Hepatocyte (in vitro differentiated cells): ENCODE data around the gene USP2. TPM values are rescaled to one million over a fixed set of nuclear protein-coding genes. Genes with fewer than 3 reads are reported as not detected.
A peak's percentile ranks its signal among the peaks of the same experiment; 100 is the strongest.

Source experiments
- DNase-seq: peaks from one replicate; pipeline ENCODE4 v3.0.0-alpha.2; 2016; ENCODE audit warnings: low spot score
- H2AFZ ChIP-seq: fragments of 200-600 bp; sonication (generic); 2 replicates; pipeline ENCODE4 v1.6.0; 2016; ENCODE audit warnings: antibody characterized with exemption, mild to moderate bottlenecking
- H3K27ac ChIP-seq: fragments of 200-600 bp; sonication (generic); 2 replicates; pipeline ENCODE4 v1.5.1; 2016; ENCODE audit warnings: mild to moderate bottlenecking
- H3K27me3 ChIP-seq: fragments of 200-600 bp; sonication (generic); 2 replicates; pipeline ENCODE4 v1.6.1; 2016
- H3K36me3 ChIP-seq: fragments of 200-600 bp; sonication (generic); replicated peaks from 2 replicates; pipeline ENCODE4 v1.5.1; 2016; ENCODE audit warnings: low read depth; ENCODE audit not compliant: insufficient read depth
- H3K4me1 ChIP-seq: fragments of 200-600 bp; sonication (generic); 2 replicates; pipeline ENCODE4 v1.5.1; 2016; ENCODE audit warnings: mild to moderate bottlenecking, moderate library complexity; ENCODE audit not compliant: insufficient read depth
- H3K4me2 ChIP-seq: fragments of 200-600 bp; sonication (generic); 2 replicates; pipeline ENCODE4 v1.6.0; 2016
- H3K4me3 ChIP-seq: fragments of 200-600 bp; sonication (generic); 2 replicates; pipeline ENCODE4 v1.5.1; 2016; ENCODE audit warnings: mild to moderate bottlenecking
- H3K79me2 ChIP-seq: fragments of 200-600 bp; sonication (generic); 2 replicates; pipeline ENCODE4 v1.6.0; 2017; ENCODE audit warnings: mild to moderate bottlenecking
- H3K9me2 ChIP-seq: fragments of 200-600 bp; sonication (generic); replicated peaks from 2 replicates; pipeline ENCODE4 v1.6.0; 2017; ENCODE audit warnings: mild to moderate bottlenecking; ENCODE audit not compliant: insufficient read depth
- H3K9me3 ChIP-seq: fragments of 200-600 bp; sonication (generic); 2 replicates; pipeline ENCODE4 v1.5.1; 2016; ENCODE audit warnings: low read depth, mild to moderate bottlenecking
- H4K20me1 ChIP-seq: fragments of 200-600 bp; sonication (generic); 2 replicates; pipeline ENCODE4 v1.6.0; 2016; ENCODE audit warnings: mild to moderate bottlenecking; ENCODE audit not compliant: insufficient read depth, poor library complexity, severe bottlenecking
- CTCF ChIP-seq: fragments of 200-600 bp; sonication (generic); IDR thresholded peaks from 2 replicates; pipeline ENCODE4 v1.5.1; 2016; ENCODE audit warnings: antibody characterized with exemption, mild to moderate bottlenecking; ENCODE audit not compliant: poor library complexity
- EZH2 ChIP-seq: fragments of 200-600 bp; sonication (generic); IDR thresholded peaks from 2 replicates; pipeline ENCODE4 v1.6.1; 2016; ENCODE audit warnings: antibody characterized with exemption, mild to moderate bottlenecking, borderline replicate concordance
- EZH2phosphoT487 ChIP-seq: fragments of 200-600 bp; sonication (generic); IDR thresholded peaks from one replicate; pipeline ENCODE4 v1.6.1; 2018; ENCODE audit warnings: antibody characterized with exemption, mild to moderate bottlenecking, low read depth, moderate library complexity; ENCODE audit not compliant: unreplicated experiment, severe bottlenecking
- WGBS: methylation state at CpG from one replicate; pipeline ENCODE4 v1.1.6; 2016; ENCODE audit warnings: low lambda C conversion rate; ENCODE audit errors: missing lambda C conversion rate; 5-methylcytosine and 5-hydroxymethylcytosine counted together
- polyA plus RNA-seq: library from polyadenylated mRNA; unstranded; fragments of >200 nt; fragmentation: Nextera tagmentation; extraction: Ambion mirVana; gene quantifications from 2 replicates; pipeline ENCODE4 v1.2.1, GENCODE V29; 2016
- total RNA-seq: library from RNA; depleted of rRNA; stranded (reverse); fragments of >200 nt; gene quantifications from 2 replicates; pipeline ENCODE4 v1.2.3, GENCODE V29; 2014

The USP2 gene
- total and polyA plus RNA-seq, 2 experiments from 2014 or later, result 7.3 to 23.5 TPM

DNA sequence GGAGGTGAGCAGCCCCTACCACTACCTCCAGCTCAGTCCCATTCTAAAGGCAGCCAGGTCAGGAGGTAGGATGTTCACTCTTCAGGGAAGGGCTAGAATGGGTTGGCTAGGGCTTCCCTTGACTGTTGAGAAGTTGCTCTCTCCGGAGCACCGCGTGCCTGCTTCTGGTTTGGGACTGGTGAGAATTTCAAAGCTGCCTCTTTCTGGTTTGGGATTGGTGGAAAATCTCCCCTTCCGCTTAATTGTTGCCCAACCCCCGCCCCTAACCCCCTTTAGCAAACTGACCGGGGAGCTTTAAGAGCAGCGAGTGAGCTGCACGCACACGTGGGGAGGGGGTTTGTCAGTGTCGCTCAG is 686 bp downstream of the USP2 start:
- H4K20me1 ChIP-seq, result no peaks in the 10 kb centered on the region
- peak overlapping the region; percentile 21 for H2AFZ ChIP-seq
- peaks cover 20% of the 10 kb centered on the region for H3K4me1 ChIP-seq
- no peaks in the 10 kb centered on the region for H3K9me2 ChIP-seq
- H3K4me3 ChIP-seq, result peak overlapping the region; percentile 15
- no peaks in the 10 kb centered on the region for H3K36me3 ChIP-seq
- H3K27me3 ChIP-seq, result peaks cover 10% of the 10 kb centered on the region
- WGBS, result 2% methylated on average over 10 of the region's 10 CpGs
- H3K79me2 ChIP-seq, result no peaks in the 10 kb centered on the region
- peak overlapping the region; percentile 86 for H3K4me2 ChIP-seq
- no peak for DNase-seq
- no peak for TF ChIP-seq EZH2phosphoT487
- no peak for TF ChIP-seq CTCF
- TF ChIP-seq EZH2, result no peak
- no peak overlapping the region for H3K27ac ChIP-seq
- no peaks in the 10 kb centered on the region for H3K9me3 ChIP-seq

- 74% methylated on average over 13 of the region's 13 CpGs for WGBS
- Histone ChIP-seq H3K27me3 (peaks cover 10% of the 10 kb centered on the region), H3K9me2 (no peaks in the 10 kb centered on the region), H3K79me2 (no peaks in the 10 kb centered on the region), H3K4me2 (peak overlapping the region; percentile 86), H2AFZ (no peak overlapping the region), H4K20me1 (no peaks in the 10 kb centered on the region), H3K27ac (no peak overlapping the region), H3K36me3 (no peaks in the 10 kb centered on the region), H3K4me3 (no peak overlapping the region), H3K9me3 (no peaks in the 10 kb centered on the region), H3K4me1 (peaks cover 20% of the 10 kb centered on the region)
- DNase-seq, result no peak
- TF ChIP-seq EZH2phosphoT487 (no peak), EZH2 (no peak), CTCF (no peak)
Measured at GRCh38 chr11:119380160-119380826, 1.2 kb downstream of the USP2 start.

DNA sequence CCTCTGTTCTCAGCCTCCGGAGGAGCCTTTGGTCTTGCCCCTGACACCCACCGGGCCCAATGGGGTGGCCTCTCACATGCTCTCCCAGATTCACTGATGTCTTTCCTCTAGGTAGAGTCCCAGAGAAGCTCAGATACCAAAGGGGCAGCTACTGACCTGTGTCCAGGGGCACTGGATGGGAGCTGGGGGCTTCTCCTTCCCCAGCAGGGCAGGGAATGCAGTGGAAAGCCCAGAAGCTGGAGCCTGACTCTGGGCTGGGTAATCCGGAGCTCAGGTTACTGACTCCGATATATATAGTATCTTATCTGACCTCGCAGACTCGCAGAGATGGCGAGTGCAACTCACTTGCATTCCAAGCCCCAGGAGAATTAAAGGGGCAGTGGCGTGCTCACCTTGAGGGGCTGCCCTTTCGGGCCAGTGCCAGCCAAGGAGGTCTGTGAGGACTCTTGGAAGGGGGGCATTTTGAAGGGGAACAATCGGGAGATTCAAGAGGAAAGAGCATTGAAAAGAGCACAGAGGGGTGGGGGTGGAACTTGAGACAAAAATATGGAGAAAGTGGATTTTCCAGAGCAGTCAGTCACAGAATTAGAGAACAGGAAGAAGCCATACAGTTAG is 2.5 kb downstream of the USP2 start:
- Histone ChIP-seq H3K27me3 (peaks cover 1% of the 10 kb centered on the region), H3K4me3 (no peak overlapping the region)
- 23% methylated on average over 10 of the region's 10 CpGs for WGBS

More for the DNA sequence above, 2.5 kb downstream of the USP2 start:
- no peaks in the 10 kb centered on the region for H4K20me1 ChIP-seq
- H3K36me3 ChIP-seq, result no peaks in the 10 kb centered on the region
- H3K9me3 ChIP-seq, result no peaks in the 10 kb centered on the region
- no peak overlapping the region for H3K27ac ChIP-seq
- TF ChIP-seq EZH2 (no peak), EZH2phosphoT487 (no peak), CTCF (no peak)
- no peak overlapping the region for H2AFZ ChIP-seq
- peak overlapping the region; percentile 18 for H3K4me2 ChIP-seq
- peaks cover 20% of the 10 kb centered on the region for H3K4me1 ChIP-seq
- H3K9me2 ChIP-seq, result no peaks in the 10 kb centered on the region
- DNase-seq, result no peak
- H3K79me2 ChIP-seq, result no peaks in the 10 kb centered on the region
